ENCODE data around the gene DOCK2. TPM values are rescaled to one million over a fixed set of nuclear protein-coding genes. Genes with fewer than 3 reads are reported as not detected.

The DOCK2 gene
- total and polyA plus RNA-seq, 9 of the 15 experiments (the other 6 are each of a cell fraction or from before 2014, with no cell fraction given) = 4.5 to 42.6 (median 20.5) TPM

- TF ChIP-seq, protein P1, sequence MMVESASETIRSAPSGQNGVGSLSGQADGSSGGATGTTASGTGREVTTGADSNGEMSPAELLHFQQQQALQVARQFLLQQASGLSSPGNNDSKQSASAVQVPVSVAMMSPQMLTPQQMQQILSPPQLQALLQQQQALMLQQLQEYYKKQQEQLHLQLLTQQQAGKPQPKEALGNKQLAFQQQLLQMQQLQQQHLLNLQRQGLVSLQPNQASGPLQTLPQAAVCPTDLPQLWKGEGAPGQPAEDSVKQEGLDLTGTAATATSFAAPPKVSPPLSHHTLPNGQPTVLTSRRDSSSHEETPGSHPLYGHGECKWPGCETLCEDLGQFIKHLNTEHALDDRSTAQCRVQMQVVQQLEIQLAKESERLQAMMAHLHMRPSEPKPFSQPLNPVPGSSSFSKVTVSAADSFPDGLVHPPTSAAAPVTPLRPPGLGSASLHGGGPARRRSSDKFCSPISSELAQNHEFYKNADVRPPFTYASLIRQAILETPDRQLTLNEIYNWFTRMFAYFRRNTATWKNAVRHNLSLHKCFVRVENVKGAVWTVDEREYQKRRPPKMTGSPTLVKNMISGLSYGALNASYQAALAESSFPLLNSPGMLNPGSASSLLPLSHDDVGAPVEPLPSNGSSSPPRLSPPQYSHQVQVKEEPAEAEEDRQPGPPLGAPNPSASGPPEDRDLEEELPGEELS (CRISPR knock-in tag; IDR thresholded peaks at IDR 0.05; ENCODE audit: borderline replicate concordance) = no peak
- no peak for TF ChIP-seq MNT (conservative IDR thresholded peaks at IDR 0.05)
- no peak for TF ChIP-seq ZNF140 (CRISPR knock-in tag; IDR thresholded peaks at IDR 0.05)
- no peak for TF ChIP-seq THAP7 (CRISPR knock-in tag; IDR thresholded peaks at IDR 0.05)
- no peak for TF ChIP-seq MYBL2 (IDR thresholded peaks at IDR 0.05; ENCODE audit: low read depth)
- no peak for TF ChIP-seq MYBL2 (CRISPR knock-in tag; IDR thresholded peaks at IDR 0.05; ENCODE audit: borderline replicate concordance)
Observed at GRCh38 chr5:169988947-169989346, 351.9 kb downstream of the DOCK2 start (continued).

All from K562 (cell line).